Measurements from ENCODE around the gene ADAMTSL3.

DNA sequence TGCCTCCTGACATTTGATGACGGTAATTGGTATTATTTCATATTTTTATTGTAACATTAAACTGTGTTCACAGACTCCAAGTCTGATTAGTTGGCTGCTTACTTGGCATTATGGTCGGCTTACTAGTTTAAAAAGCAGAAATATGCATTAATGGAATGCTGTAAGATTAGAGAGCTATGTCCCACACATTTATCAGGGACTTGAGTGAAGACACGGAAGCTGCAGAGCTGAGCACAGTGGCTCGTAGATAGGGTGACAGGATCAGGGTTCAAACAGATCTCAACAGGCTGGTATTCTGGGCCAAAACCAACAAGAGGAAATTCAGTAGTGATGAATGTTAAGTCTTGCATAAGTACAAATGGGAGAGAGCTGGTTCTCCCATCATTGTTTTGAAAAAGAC lies 113.8 kb downstream of the ADAMTSL3 start:
- TF ChIP-seq, protein P1, sequence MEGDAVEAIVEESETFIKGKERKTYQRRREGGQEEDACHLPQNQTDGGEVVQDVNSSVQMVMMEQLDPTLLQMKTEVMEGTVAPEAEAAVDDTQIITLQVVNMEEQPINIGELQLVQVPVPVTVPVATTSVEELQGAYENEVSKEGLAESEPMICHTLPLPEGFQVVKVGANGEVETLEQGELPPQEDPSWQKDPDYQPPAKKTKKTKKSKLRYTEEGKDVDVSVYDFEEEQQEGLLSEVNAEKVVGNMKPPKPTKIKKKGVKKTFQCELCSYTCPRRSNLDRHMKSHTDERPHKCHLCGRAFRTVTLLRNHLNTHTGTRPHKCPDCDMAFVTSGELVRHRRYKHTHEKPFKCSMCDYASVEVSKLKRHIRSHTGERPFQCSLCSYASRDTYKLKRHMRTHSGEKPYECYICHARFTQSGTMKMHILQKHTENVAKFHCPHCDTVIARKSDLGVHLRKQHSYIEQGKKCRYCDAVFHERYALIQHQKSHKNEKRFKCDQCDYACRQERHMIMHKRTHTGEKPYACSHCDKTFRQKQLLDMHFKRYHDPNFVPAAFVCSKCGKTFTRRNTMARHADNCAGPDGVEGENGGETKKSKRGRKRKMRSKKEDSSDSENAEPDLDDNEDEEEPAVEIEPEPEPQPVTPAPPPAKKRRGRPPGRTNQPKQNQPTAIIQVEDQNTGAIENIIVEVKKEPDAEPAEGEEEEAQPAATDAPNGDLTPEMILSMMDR (IDR thresholded peaks at IDR 0.05; ENCODE audit: low read depth, low read length, poor library complexity, severe bottlenecking) = no peak
- TF ChIP-seq EZH2phosphoT487 (IDR thresholded peaks at IDR 0.05; ENCODE audit: borderline replicate concordance, low read length) = no peak
